AG08396 (cell line): Measurements from ENCODE around the gene CARMIL3.
"Not testable (repeated sequence)": the region's sequence is repeated elsewhere in the genome, so short reads cannot be mapped to it uniquely, and the experiment has no call there.

Source experiments
- DNase-seq: peaks from one replicate; pipeline ENCODE4 v3.0.0; 2012; ENCODE audit warnings: low spot score, mixed read lengths

Gene CARMIL3, protein sequence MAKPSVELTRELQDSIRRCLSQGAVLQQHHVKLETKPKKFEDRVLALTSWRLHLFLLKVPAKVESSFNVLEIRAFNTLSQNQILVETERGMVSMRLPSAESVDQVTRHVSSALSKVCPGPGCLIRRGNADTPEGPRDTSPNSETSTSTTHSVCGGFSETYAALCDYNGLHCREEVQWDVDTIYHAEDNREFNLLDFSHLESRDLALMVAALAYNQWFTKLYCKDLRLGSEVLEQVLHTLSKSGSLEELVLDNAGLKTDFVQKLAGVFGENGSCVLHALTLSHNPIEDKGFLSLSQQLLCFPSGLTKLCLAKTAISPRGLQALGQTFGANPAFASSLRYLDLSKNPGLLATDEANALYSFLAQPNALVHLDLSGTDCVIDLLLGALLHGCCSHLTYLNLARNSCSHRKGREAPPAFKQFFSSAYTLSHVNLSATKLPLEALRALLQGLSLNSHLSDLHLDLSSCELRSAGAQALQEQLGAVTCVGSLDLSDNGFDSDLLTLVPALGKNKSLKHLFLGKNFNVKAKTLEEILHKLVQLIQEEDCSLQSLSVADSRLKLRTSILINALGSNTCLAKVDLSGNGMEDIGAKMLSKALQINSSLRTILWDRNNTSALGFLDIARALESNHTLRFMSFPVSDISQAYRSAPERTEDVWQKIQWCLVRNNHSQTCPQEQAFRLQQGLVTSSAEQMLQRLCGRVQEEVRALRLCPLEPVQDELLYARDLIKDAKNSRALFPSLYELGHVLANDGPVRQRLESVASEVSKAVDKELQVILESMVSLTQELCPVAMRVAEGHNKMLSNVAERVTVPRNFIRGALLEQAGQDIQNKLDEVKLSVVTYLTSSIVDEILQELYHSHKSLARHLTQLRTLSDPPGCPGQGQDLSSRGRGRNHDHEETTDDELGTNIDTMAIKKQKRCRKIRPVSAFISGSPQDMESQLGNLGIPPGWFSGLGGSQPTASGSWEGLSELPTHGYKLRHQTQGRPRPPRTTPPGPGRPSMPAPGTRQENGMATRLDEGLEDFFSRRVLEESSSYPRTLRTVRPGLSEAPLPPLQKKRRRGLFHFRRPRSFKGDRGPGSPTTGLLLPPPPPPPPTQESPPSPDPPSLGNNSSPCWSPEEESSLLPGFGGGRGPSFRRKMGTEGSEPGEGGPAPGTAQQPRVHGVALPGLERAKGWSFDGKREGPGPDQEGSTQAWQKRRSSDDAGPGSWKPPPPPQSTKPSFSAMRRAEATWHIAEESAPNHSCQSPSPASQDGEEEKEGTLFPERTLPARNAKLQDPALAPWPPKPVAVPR (N-terminal part only)

DNA sequence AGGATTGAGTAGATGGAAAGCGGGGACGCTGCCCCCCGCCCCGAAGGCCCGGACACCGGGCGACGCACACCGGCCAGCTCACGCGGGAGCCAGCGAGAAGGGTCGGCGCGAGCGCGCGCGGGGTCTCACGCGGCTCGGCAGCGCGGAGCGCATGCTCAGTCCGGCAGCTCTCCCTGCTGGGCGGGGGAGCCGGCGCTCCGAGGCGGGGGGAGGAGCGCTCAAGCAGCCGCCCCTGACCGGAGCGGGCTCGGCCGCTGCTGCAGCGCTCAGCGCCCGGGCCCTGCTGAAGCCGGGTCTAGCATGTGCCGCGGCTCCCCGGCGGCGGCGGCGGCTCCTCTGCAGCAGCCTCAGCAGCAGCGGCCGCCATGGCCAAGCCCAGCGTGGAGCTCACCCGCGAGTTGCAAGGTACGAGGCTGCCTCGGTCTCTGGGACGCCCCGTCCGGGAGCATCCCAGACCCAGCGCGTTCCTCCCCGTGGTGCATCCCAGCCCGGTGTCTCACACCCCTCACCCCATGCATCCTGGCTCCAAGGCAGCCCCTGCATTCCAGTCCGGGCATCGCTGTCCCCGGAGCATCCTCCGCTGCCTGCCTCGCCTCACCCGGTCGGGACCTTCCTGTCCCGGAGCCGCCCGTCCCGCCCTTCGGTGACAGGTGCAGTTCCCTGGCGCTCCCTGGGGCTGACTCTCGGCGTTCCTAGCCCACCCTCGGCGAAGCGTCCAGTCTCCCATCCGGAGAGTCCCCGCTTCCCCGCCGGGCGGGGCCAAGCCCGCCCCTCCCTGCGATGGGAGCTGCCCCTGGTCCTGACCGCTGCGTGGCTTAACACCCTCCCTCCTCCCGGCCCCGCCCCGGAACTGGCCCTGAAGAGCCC is at the start of gene CARMIL3:
Gene CARMIL3 (plus strand): TSS at position 221 of the 867 bp plus-strand sequence. CDS start 145 bp downstream, at position 366.
- peak; percentile 92 for DNase-seq

GRCh38 chr14:24006471-24006816 is 45.4 kb upstream of the CARMIL3 start:
- DNase-seq = not testable (repeated sequence)

DNA sequence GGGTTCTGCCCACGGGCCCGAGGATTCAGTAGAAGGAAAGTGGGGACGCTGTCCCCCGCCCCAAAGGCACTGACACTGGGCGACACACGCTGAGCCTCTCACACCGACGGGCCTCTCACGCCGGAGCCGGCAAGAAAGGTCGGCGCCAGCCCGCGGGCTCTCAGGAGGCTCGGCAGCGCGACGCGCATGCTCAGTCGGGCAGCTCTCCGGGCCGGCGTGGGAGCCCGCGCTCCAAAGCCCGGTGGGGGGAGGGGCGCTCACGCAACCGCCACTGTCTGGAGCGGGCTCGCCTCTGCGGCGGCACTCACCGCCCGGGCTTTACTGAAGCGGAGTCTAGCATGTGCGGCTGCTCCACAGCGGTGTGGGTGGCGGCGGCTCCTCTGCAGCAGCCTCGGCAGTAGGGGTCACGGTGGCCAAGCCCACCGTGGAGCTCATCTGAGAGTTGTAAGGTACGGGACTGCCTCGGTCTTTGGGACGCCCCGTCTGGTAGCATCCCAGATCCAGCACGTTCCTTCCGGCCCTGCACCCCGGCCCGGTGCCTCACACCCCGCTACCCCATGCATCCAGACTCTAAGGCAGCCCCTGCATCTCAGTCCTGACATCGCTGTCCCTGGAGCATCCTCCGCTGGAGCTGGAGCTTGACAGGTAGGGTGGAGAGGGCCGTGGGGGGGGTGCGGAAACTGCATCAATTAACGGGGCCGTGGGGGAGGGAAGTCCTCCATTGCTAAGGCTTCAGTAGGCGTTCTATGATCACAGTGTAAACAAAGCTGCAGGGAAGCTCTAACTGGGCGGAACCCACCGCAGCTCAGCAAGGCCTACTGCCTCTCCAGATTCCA is 44.8 kb upstream of the CARMIL3 start:
- not testable (repeated sequence) for DNase-seq

DNA sequence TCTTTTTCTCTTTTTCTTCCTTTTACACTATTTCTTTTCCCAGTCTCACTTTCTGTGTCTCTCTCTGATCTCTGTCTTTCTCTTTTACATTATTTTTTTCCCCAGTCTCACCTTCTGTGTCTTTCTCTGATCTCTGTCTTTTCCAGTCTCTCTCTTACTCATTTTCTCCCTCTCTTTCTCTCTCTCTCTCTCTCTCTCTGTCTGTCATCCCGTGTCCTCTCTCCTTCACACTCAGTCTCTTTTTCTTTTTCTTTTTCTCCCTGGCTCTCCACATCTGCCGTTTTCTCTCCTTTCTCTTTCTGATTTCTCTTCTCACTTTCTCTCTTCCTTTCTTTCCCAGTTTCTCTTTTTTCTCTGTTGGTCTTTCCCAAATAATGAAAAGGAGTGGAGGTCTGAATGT is 40.8 kb upstream of the CARMIL3 start:
- DNase-seq = no peak

- not testable (repeated sequence) for DNase-seq
Observed at GRCh38 chr14:24012726-24013273, 39.0 kb upstream of the CARMIL3 start.

DNA sequence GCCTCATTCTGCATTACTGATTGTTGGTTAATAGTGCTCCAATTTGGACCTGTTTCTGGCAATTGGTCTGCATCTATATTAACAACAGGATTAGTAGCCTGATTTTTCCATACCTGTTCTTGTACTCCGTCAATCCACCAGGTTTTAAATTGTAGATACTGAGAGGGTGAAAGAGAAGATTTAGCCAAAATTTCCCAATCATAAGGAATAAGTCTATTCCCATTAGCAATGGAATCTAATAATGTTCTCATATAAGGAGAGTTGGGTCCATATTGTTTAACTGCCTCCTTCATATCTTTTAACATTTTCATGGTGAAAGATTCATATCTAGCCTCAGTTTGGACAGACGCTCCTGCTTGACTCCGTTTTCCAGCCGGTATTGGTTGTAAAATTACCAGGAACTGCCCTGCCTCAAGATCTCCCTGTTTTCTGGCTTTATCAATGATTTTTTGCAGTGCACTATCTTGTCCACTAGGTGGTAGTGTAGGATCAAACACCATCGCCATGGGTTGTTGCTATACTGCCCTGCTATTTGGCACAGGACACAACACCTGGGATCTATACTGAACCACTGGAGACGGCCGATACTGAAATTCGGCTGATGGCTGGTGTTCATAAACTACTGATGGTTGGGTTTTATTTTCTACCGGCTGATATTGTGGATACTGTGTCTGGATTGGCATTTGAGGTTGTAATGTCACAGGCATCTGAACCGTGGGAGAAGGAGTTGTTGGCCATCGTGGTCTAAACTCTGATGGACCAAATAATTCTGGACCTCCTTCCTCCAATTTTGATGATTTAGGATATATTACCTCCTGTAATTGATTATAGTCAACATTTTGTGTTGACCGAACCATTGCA is 37.9 kb upstream of the CARMIL3 start:
- peak; percentile 76 for DNase-seq

DNA sequence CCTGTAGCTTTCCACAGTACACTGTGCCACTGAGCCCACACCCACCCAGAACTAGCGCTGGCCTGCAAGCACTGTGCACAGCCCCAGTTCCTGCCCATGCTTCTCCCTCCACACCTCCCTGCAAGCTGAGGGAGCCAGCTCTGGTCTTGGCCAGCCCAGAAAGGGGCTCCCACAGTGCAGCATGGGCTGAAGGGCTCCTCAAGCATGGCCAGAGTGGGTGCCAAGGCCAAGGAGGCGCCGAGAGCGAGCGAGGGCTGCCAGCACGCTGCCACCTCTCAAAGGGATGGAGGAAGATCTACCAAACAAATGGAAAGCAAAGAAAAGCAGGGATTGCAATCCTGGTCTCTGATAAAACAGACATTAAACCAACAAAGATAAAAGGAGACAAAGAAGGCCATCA is 36.1 kb upstream of the CARMIL3 start:
- DNase-seq = not testable (repeated sequence)

DNA sequence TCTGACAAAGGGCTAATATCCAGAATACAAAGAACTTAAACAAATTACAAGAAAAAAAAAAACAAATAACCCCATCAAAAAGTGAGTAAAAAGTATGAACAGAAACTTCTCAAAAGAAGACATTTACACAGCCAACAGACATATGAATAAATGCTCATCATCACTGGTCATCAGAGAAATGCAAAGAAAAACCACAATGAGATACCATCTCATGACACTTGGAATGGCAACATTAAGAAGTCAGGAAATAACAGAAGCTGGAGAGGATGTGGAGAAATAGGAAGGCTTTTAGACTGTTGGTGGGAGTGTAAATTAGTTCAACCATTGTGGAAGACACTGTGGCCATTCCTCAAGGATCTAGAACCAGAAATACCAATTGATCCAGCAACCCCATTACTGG is 32.8 kb upstream of the CARMIL3 start:
- not testable (repeated sequence) for DNase-seq

- not testable (repeated sequence) for DNase-seq
Observed at GRCh38 chr14:24019944-24020343, 31.9 kb upstream of the CARMIL3 start.

DNA sequence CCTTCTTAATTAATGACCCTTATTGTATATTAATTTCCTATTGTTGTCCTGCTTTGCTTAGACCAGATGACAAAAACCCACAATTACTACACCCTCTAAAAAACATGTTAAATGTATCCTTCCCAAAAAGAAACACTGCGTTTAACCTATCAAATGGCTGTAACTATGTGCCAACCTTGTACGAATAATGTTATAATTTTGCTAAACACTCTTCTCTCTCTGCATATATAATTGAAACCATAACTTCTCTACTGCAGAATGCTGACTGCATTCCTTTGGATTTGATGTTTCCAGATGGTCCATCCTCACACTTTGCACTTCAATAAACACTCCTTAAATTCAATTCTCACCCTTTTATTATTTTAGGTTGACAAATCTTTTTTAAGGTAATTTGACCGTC is 31.3 kb upstream of the CARMIL3 start:
- not testable (repeated sequence) for DNase-seq

DNA sequence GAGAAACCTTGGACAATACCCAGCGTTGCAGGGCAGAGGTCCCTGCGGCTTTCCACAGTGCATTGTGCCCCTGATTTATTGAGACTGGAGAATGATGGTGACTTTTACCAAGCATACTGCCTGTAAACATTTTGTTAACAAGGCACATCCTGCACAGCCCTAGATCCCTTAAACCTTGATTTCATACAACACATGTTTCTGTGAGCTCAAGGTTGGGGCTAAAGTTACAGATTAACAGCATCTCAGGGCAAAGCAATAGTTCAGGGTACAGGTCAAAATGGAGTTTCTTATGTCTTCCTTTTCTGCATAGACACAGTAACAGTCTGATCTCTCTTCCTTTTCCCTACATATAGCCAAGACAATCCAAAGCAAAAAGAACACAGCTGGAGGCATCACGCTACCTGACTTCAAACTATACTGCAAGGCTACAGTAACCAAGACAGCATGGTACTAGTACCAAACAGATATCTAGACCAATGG is 26.8 kb upstream of the CARMIL3 start:
- DNase-seq = not testable (repeated sequence)

GRCh38 chr14:24029687-24030086 is 22.1 kb upstream of the CARMIL3 start:
- not testable (repeated sequence) for DNase-seq

- DNase-seq = not testable (repeated sequence)
Observed at GRCh38 chr14:24031331-24031730, 20.5 kb upstream of the CARMIL3 start.

- peak; percentile 51 for DNase-seq
Observed at GRCh38 chr14:24032727-24033418, 18.9 kb upstream of the CARMIL3 start.

DNA sequence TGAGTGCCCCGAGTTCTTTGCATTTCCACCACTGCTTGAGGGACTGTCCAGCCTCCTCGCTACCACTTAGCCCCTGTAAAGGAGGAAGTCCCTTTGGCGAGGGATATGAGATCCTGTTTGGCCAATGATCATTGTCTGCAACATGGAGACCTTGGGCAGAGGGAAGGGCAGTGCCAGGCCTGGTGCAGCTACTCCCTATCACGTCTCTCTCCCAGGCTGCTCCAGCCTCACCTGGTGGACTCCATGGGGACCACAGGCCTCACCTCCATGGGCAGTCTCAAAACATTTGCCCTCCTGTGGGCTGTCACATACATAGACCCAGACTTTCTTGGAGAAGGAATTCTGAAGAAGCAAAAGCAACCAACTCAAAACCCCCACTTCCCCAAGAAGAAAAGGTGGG is 16.0 kb upstream of the CARMIL3 start:
- DNase-seq = not testable (repeated sequence)

DNA sequence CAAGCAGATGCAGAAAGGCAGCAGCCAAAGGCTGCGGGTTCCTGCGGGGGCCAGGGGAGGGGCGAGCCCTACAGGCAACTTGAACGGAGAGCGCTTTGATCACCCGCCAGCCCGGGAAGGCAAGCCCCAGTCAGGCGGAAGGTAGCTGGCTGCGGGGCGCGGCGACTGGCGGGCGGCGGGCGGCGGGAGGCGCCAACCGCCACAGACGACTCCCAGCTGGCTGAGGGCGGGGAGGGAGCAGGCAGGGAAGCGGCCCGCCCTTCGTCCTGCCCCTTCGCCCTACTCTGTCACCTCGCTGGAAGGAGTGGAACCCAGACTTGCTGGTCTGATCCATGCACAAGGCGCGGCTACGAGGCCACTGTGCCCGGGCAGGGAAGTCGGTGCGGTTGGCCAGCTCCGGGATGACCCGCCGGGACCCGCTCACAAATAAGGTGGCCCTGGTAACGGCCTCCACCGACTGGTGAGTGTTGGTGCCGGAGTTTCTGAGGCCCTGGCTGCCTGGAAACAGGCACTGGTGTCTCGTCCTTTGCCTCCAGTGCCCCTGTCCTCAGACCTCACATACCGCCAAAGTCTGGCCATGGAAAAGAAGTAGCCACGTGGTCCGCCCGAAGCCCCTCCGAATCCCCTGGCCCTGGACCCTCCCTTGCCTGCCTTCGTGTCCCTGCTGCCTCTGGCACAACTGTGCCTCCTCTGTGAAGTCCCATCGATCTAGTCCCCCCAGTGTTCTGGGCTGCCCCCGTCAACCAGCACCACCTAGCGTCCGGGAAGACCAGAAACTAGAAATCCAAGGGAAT is 15.4 kb upstream of the CARMIL3 start:
- DNase-seq = peak; percentile 82

DNA sequence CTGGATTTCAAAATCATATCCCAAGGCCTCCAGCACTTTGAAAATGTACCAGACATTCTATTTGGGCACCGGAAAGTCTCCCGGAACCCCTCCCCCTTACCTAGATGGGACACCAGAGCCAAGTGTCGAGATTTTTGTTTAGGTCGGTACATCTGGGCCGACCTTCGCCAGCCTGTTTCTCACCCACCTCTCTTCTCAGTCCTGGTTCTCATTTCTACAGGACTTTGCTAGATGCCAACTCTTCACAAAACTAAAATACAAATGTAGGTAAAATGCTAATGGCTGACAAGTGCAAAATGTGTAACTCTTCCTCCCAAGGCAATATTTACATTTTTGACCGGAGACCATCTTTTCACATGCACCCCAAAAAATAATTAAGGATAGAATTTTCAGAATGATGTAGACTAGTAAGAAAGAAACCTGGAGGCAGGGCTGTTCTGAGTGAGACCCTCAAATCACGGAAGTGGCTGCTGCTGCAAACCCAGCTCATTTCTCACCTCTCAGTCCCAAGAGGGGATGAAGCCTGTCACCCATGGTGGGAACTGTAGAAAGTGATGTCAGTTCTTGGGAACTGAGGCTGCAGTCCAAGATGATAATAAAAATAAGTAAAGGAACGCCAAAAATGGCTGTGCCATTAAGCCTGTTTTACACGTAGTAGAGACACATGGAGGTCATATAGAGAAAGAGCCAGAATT is 14.7 kb upstream of the CARMIL3 start:
- DNase-seq = not testable (repeated sequence)
